ENCODE measurements around the gene LSP1. TPM values are rescaled to one million over a fixed set of nuclear protein-coding genes. Genes with fewer than 3 reads are reported as not detected.

Gene LSP1
- total RNA-seq, 1 donor from 2014 or later: 301 TPM

DNA sequence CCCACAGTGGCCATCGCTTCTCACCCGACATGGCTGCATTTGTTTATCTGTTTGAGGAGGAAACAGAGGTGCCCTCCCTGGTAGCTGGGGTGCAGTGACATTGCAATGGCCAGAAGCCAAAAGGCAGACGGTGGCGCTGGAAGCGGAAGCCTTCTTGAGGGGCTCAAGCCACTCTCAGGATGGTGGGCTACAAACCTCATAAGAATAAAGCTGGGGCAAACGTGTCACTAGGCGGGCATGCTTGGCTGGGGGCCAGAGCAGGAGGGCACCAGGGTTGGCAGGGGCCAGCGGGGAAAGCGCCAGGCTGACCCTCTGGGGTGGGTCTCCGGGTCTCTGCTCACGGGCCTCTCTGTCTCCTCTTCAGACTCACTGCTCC, 79.2 kb downstream of the LSP1 start:
- no peak overlapping the region for H3K27ac Mint-ChIP-seq
- H3K4me3 Mint-ChIP-seq: no peak overlapping the region
- POLR2A ChIA-PET: interaction anchor here (0.7 kb wide), 1 partner anchor 224 kb away, joined by 4 read pairs; no protein-coding TSS in a partner anchor
- TF ChIP-seq, protein P1, sequence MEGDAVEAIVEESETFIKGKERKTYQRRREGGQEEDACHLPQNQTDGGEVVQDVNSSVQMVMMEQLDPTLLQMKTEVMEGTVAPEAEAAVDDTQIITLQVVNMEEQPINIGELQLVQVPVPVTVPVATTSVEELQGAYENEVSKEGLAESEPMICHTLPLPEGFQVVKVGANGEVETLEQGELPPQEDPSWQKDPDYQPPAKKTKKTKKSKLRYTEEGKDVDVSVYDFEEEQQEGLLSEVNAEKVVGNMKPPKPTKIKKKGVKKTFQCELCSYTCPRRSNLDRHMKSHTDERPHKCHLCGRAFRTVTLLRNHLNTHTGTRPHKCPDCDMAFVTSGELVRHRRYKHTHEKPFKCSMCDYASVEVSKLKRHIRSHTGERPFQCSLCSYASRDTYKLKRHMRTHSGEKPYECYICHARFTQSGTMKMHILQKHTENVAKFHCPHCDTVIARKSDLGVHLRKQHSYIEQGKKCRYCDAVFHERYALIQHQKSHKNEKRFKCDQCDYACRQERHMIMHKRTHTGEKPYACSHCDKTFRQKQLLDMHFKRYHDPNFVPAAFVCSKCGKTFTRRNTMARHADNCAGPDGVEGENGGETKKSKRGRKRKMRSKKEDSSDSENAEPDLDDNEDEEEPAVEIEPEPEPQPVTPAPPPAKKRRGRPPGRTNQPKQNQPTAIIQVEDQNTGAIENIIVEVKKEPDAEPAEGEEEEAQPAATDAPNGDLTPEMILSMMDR (IDR thresholded peaks at IDR 0.05): no peak
- H3K36me3 Mint-ChIP-seq (ENCODE audit: low read depth): no peaks in the 10 kb centered on the region
- DNase-seq (no peak), ATAC-seq (ENCODE audit: low read depth) (no peak)
- intact Hi-C loops (cut with micrococcal nuclease): no loop called here
- H3K27me3 Mint-ChIP-seq: peaks cover 23% of the 10 kb centered on the region
- H3K9me3 Mint-ChIP-seq: no peaks in the 10 kb centered on the region
- CTCF ChIA-PET: no interaction called here
- H3K4me1 Mint-ChIP-seq: no peaks in the 10 kb centered on the region

DNA sequence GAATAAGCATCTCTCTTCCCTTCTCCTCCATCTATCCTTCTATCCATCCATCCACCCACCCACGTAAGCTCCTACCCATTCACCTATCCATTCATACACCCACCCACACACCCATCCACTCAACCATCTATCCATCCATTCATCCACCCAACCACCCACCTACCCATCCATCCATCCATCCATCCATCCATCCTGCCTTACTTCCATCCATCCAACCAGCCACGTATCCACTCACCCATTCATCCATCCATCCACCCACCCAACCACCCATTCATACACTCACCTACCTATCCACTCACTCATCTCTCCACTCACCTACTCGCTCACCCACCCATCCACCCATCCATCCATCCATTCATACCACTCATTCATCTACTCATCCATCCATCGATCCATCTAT, 79.8 kb downstream of the LSP1 start:
- H3K4me3 Mint-ChIP-seq: no peak overlapping the region
- intact Hi-C loops (cut with micrococcal nuclease): no loop called here
- ATAC-seq (ENCODE audit: low read depth): no peak
- H3K9me3 Mint-ChIP-seq: no peaks in the 10 kb centered on the region
- no peak overlapping the region for H3K27ac Mint-ChIP-seq
- no peaks in the 10 kb centered on the region for H3K4me1 Mint-ChIP-seq
- no peaks in the 10 kb centered on the region for H3K36me3 Mint-ChIP-seq (ENCODE audit: low read depth)
- CTCF ChIA-PET: no interaction called here
- H3K27me3 Mint-ChIP-seq: peaks cover 23% of the 10 kb centered on the region
- DNase-seq: no peak
- POLR2A ChIA-PET: no interaction called here
- TF ChIP-seq, protein P1 (IDR thresholded peaks at IDR 0.05): no peak

GRCh38 chr11:1933416-1934334, 80.8 kb downstream of the LSP1 start:
- TF ChIP-seq, protein P1 (IDR thresholded peaks at IDR 0.05): no peak
- CTCF ChIA-PET: no interaction called here
- H3K9me3 Mint-ChIP-seq: no peaks in the 10 kb centered on the region

GRCh38 chr11:1934335-1935155, 81.7 kb downstream of the LSP1 start:
- no peaks in the 10 kb centered on the region for H3K9me3 Mint-ChIP-seq
- H3K27ac Mint-ChIP-seq: no peak overlapping the region
- ChIA-PET CTCF (no interaction called here), POLR2A (no interaction called here)
- peaks cover 2% of the 10 kb centered on the region for H3K4me1 Mint-ChIP-seq
- peaks cover 26% of the 10 kb centered on the region for H3K27me3 Mint-ChIP-seq
- ATAC-seq (ENCODE audit: low read depth) (no peak), DNase-seq (no peak)
- no peaks in the 10 kb centered on the region for H3K36me3 Mint-ChIP-seq (ENCODE audit: low read depth)
- TF ChIP-seq, protein P1 (IDR thresholded peaks at IDR 0.05): no peak
- intact Hi-C loops (cut with micrococcal nuclease): no loop called here
- H3K4me3 Mint-ChIP-seq: no peak overlapping the region

More at GRCh38 chr11:1933416-1934334, 80.8 kb downstream of the LSP1 start:
- POLR2A ChIA-PET: interaction anchor here (0.6 kb wide), 1 partner anchor 346 kb away, joined by 3 read pairs; no protein-coding TSS in a partner anchor
- DNase-seq (no peak), ATAC-seq (ENCODE audit: low read depth) (no peak)
- intact Hi-C loops (cut with micrococcal nuclease): no loop called here
- Mint-ChIP-seq H3K27me3 (peaks cover 23% of the 10 kb centered on the region), H3K27ac (no peak overlapping the region), H3K36me3 (ENCODE audit: low read depth) (no peaks in the 10 kb centered on the region), H3K4me3 (no peak overlapping the region), H3K4me1 (no peaks in the 10 kb centered on the region)

All from activated B cell treated with CpG ODN at 0.5 μM for 24 hours (primary cell).